HepG2 (cell line): ENCODE data around the gene FAM83C. TPM values are rescaled to one million over a fixed set of nuclear protein-coding genes. Genes with fewer than 3 reads are reported as not detected.

ENCODE experiments used
- AHR ChIP-seq: IDR thresholded peaks from 2 replicates; pipeline ENCODE4 v1.6.1; 2018; ENCODE audit warnings: missing genetic modification reagents, missing compliant biosample characterization
- BRD4 ChIP-seq: sonication (generic); formaldehyde crosslinking; IDR thresholded peaks from 2 replicates; pipeline ENCODE4 v1.4.0; 2020; ENCODE audit warnings: missing genetic modification reagents
- FOXA3 ChIP-seq: IDR thresholded peaks from 2 replicates; pipeline ENCODE4 v1.6.1; 2016; ENCODE audit warnings: missing genetic modification reagents, missing compliant biosample characterization
- FUBP1 ChIP-seq: sonication (generic); formaldehyde crosslinking; IDR thresholded peaks from 2 replicates; pipeline ENCODE4 v1.5.1; 2020; ENCODE audit warnings: missing genetic modification reagents, mild to moderate bottlenecking, borderline replicate concordance
- HNF1A ChIP-seq, 2 experiments: sonication (generic) in 1 of 2; formaldehyde crosslinking in 1 of 2; IDR thresholded peaks; 2 replicates each; pipeline versions ENCODE4 v1.4.0 to v1.6.1; 2016 to 2020; ENCODE audit warnings: borderline replicate concordance in 1 of 2, low read depth in 1 of 2, mild to moderate bottlenecking in 1 of 2, missing genetic modification reagents in 1 of 2
- NCOA2 ChIP-seq: sonication (generic); formaldehyde crosslinking; IDR thresholded peaks from 2 replicates; pipeline ENCODE4 v1.8.0; 2022; ENCODE audit warnings: inconsistent platforms
- ZNF12 ChIP-seq: sonication (generic); formaldehyde crosslinking; IDR thresholded peaks from 2 replicates; pipeline ENCODE4 v1.5.0; 2020; ENCODE audit warnings: missing genetic modification reagents
- ZNF224 ChIP-seq: sonication (generic); formaldehyde crosslinking; IDR thresholded peaks from 2 replicates; pipeline ENCODE4 v1.5.0; 2020; ENCODE audit warnings: mild to moderate bottlenecking, missing genetic modification reagents
- ZNF280D ChIP-seq: sonication (generic); formaldehyde crosslinking; IDR thresholded peaks from 2 replicates; pipeline ENCODE4 v1.5.1; 2020; ENCODE audit warnings: mild to moderate bottlenecking, missing genetic modification reagents
- ZNF674 ChIP-seq: sonication (generic); formaldehyde crosslinking; IDR thresholded peaks from 2 replicates; pipeline ENCODE4 v1.5.0; 2020; ENCODE audit warnings: low read depth, mild to moderate bottlenecking, missing genetic modification reagents
- ZNF710 ChIP-seq: sonication (generic); formaldehyde crosslinking; IDR thresholded peaks from 2 replicates; pipeline ENCODE4 v1.5.0; 2020; ENCODE audit warnings: mild to moderate bottlenecking, missing genetic modification reagents, borderline replicate concordance
- polyA plus RNA-seq, 8 experiments: library from polyadenylated mRNA; depleted of rRNA in 3 of 8; stranded (reverse) in 7 of 8; unstranded in 1 of 8; fragments of >200 nt; fragmentation: Illumina TruSeq in 4 of 8; extraction: Trizol in 4 of 8; gene quantifications; 2 replicates each; pipeline versions ENCODE4 v1.2.1 to v1.2.3, GENCODE V29; 2011 to 2016; ENCODE audit warnings: low read depth in 4 of 8, missing spikeins in 1 of 8, mixed read lengths in 1 of 8; ENCODE audit not compliant: insufficient read depth in 1 of 8
- total RNA-seq, 5 experiments: library from RNA; depleted of rRNA; stranded (reverse); fragments of >200 nt; fragmentation: Illumina TruSeq; extraction: Trizol; gene quantifications; 2 replicates each; pipeline ENCODE4 v1.2.3, GENCODE V29; 2016; ENCODE audit warnings: low read depth in 1 of 5

Gene FAM83C
- total and polyA plus RNA-seq, 2 of the 13 experiments (the other 11 are each of a cell fraction or from before 2014, with no cell fraction given): 0.04 TPM; not detected in 1

- TF ChIP-seq ZNF710 (CRISPR knock-in tag) (peak; percentile 82), ZNF674 (no peak), BRD4 (CRISPR knock-in tag) (peak; percentile 61; the same call in 1 of the 2 replicates), NCOA2 (no peak), ZNF280D (CRISPR knock-in tag) (no peak), ZNF224 (CRISPR knock-in tag) (no peak), FOXA3 (no peak), AHR (CRISPR knock-in tag) (0 out of 2 replicates have a peak, but pooled peaks have one; percentile 53), FUBP1 (CRISPR knock-in tag) (peak; percentile 17; the same call in 1 of the 2 replicates), ZNF12 (CRISPR knock-in tag) (0 out of 2 replicates have a peak, but pooled peaks have one; percentile 6), HNF1A (IDR thresholded peaks at IDR 0.05; ENCODE audit: low read depth) (no peak), HNF1A (CRISPR knock-in tag; IDR thresholded peaks at IDR 0.05; ENCODE audit: borderline replicate concordance) (peak; percentile 5; the same call in 1 of the 2 replicates)
Observed at GRCh38 chr20:35284992-35285805, 7.0 kb downstream of the FAM83C start (continued).
